Naive thymus-derived CD4-positive, alpha-beta T cell (primary cell): ENCODE data around the gene BIRC7. TPM values are rescaled to one million over a fixed set of nuclear protein-coding genes. Genes with fewer than 3 reads are reported as not detected.
A peak's percentile ranks its signal among the peaks of the same experiment; 100 is the strongest.

ENCODE experiments used
- ATAC-seq: fragments of 150-1000 bp; cut with Tn5 transposase; 2 replicates; pipeline ENCODE4 v1.10.0; 2021; ENCODE audit warnings: mild to moderate bottlenecking, moderate library complexity
- CTCF ChIA-PET: fragments of 350-600 bp; sonication (Branson Sonifier 250); formaldehyde crosslinking; loops from one replicate; lab custom pipeline; 2021; ENCODE audit warnings: antibody characterized with exemption; lab: Charles Lee
- POLR2A ChIA-PET: fragments of 350-600 bp; sonication (Branson Sonifier 250); formaldehyde crosslinking; loops from one replicate; lab custom pipeline; 2021; ENCODE audit warnings: antibody characterized with exemption, inconsistent platforms; lab: Charles Lee
- DNase-seq, 9 donors: peaks; one replicate each; pipeline versions ENCODE4 v3.0.0 to v3.0.0-alpha.2; 2020 to 2022; ENCODE audit warnings: mixed read lengths in 1 of 9
- H3K27ac ChIP-seq: one replicate; pipeline ENCODE4 v1.7.0; 2013; ENCODE audit warnings: mild to moderate bottlenecking, low read depth, low read length, moderate library complexity
- H3K27me3 ChIP-seq, 2 donors: one replicate each; pipeline ENCODE4 v1.7.0; 2013; ENCODE audit warnings: low read length in 2 of 2, mild to moderate bottlenecking in 2 of 2, moderate library complexity in 2 of 2; ENCODE audit not compliant: control insufficient read depth in 2 of 2, insufficient read depth in 2 of 2
- H3K36me3 ChIP-seq, 3 experiments: 1 replicate in 2 of 3; 2 replicates in 1 of 3; pipeline ENCODE4 v1.7.0; 2013; ENCODE audit warnings: low read length in 3 of 3, mild to moderate bottlenecking in 3 of 3, moderate library complexity in 1 of 3; ENCODE audit not compliant: insufficient read depth in 3 of 3, control insufficient read depth in 2 of 3
- H3K4me1 ChIP-seq, 2 donors: one replicate each; pipeline ENCODE4 v1.7.0; 2013; ENCODE audit warnings: low read length in 2 of 2, mild to moderate bottlenecking in 2 of 2, moderate library complexity in 1 of 2; ENCODE audit not compliant: control insufficient read depth in 2 of 2, insufficient read depth in 2 of 2
- H3K4me3 ChIP-seq: 2 replicates; pipeline ENCODE4 v1.7.0; 2013; ENCODE audit warnings: mild to moderate bottlenecking, low read length
- H3K9me3 ChIP-seq, 3 experiments: 1 replicate in 2 of 3; 2 replicates in 1 of 3; pipeline ENCODE4 v1.7.0; 2013; ENCODE audit warnings: low read length in 3 of 3; ENCODE audit not compliant: control insufficient read depth in 2 of 3
- H3K27ac Mint-ChIP-seq, 9 donors: one replicate each; pipeline ENCODE4 v1.8.0; 2020 to 2022; ENCODE audit warnings: mixed read lengths in 9 of 9, mild to moderate bottlenecking in 8 of 9, moderate library complexity in 5 of 9, inconsistent platforms in 2 of 9
- H3K27me3 Mint-ChIP-seq, 5 donors: one replicate each; pipeline ENCODE4 v1.8.0; 2021 to 2022; ENCODE audit warnings: mixed read lengths in 5 of 5, mild to moderate bottlenecking in 1 of 5
- H3K36me3 Mint-ChIP-seq, 5 donors: one replicate each; pipeline ENCODE4 v1.8.0; 2020 to 2022; ENCODE audit warnings: mixed read lengths in 5 of 5, mild to moderate bottlenecking in 3 of 5, inconsistent platforms in 1 of 5
- H3K4me1 Mint-ChIP-seq, 7 donors: one replicate each; pipeline ENCODE4 v1.8.0; 2020 to 2022; ENCODE audit warnings: mixed read lengths in 7 of 7, mild to moderate bottlenecking in 3 of 7, inconsistent platforms in 1 of 7
- H3K4me3 Mint-ChIP-seq, 10 donors: one replicate each; pipeline ENCODE4 v1.8.0; 2020 to 2022; ENCODE audit warnings: mild to moderate bottlenecking in 10 of 10, mixed read lengths in 10 of 10, moderate library complexity in 6 of 10, inconsistent platforms in 2 of 10
- H3K9me3 Mint-ChIP-seq, 11 donors: one replicate each; pipeline ENCODE4 v1.8.0; 2020 to 2022; ENCODE audit warnings: mixed read lengths in 11 of 11, mild to moderate bottlenecking in 4 of 11, inconsistent platforms in 1 of 11, moderate library complexity in 1 of 11
- intact Hi-C, 2 donors: fragments of 100-400 bp; cut with micrococcal nuclease; formaldehyde crosslinking; loops; one replicate each; pipeline ENCODE4 v1.15.1; 2023
- polyA plus RNA-seq, 2 donors: library from polyadenylated mRNA; unstranded; fragments of 300-500 nt; fragmentation: Illumina TruSeq; gene quantifications; one replicate each; pipeline ENCODE4 v1.2.3, GENCODE V29; 2021
- total RNA-seq, 6 experiments: library from RNA in 5 of 6; stranded (reverse) in 5 of 6; gene quantifications; 1 replicate in 5 of 6; 2 replicates in 1 of 6; pipeline ENCODE4 v1.2.3 and lab custom pipeline; 2021 to 2026

Gene BIRC7
- total RNA-seq, result not detected
- not detected for polyA plus RNA-seq
- not detected for total RNA-seq (lab: John Stamatoyannopoulos, UW)

- DNase-seq, result peak in 1 of 9 donors; percentile 27
- peaks cover 0 to 4% of the 10 kb centered on the region in 2 donors for H3K4me1 ChIP-seq
- CTCF ChIA-PET, result interaction anchor here (3.8 kb wide), 1 partner anchor 12 kb away, joined by 31 read pairs; no protein-coding TSS in a partner anchor
Observed at GRCh38 chr20:63235399-63235983, at the start of gene BIRC7. BIRC7 (plus strand) TSS chr20:63235905; CDS start chr20:63236097, 192 bp downstream.

GRCh38 chr20:63186084-63186483, 49.6 kb upstream of the BIRC7 start:
- no peak overlapping the region for H3K27ac Mint-ChIP-seq
- DNase-seq (no peak), ATAC-seq (no peak)
- intact Hi-C loops, result no loop called here
- H3K4me1 ChIP-seq, result no peaks in the 10 kb centered on the region
- peaks cover 0 to 11% (median 6%) of the 10 kb centered on the region in 5 donors for H3K27me3 Mint-ChIP-seq
- ChIA-PET POLR2A (no interaction called here), CTCF (no interaction called here)
- H3K36me3 ChIP-seq, result no peaks in the 10 kb centered on the region
- no peak overlapping the region for H3K27ac ChIP-seq
- H3K4me3 Mint-ChIP-seq, result no peak overlapping the region
- peaks cover 0 to 4% (median 0%) of the 10 kb centered on the region in 7 donors for H3K4me1 Mint-ChIP-seq
- no peaks in the 10 kb centered on the region for H3K36me3 Mint-ChIP-seq
- H3K9me3 ChIP-seq, result no peaks in the 10 kb centered on the region
- no peak overlapping the region for H3K4me3 ChIP-seq
- no peaks in the 10 kb centered on the region for H3K27me3 ChIP-seq
- peaks cover 0 to 9% (median 0%) of the 10 kb centered on the region in 11 donors for H3K9me3 Mint-ChIP-seq

More at GRCh38 chr20:63235399-63235983, at the start of gene BIRC7:
- peaks cover 10 to 25% (median 19%) of the 10 kb centered on the region in 5 donors for H3K27me3 Mint-ChIP-seq
- Histone ChIP-seq H3K36me3 (no peaks in the 10 kb centered on the region), H3K4me3 (no peak within 1 kb of the TSS), H3K27me3 (no peaks in the 10 kb centered on the region), H3K27ac (no peak within 1 kb of the TSS), H3K9me3 (no peaks in the 10 kb centered on the region)
- H3K9me3 Mint-ChIP-seq, result no peaks in the 10 kb centered on the region
- H3K36me3 Mint-ChIP-seq, result no peaks in the 10 kb centered on the region
- POLR2A ChIA-PET, result no interaction called here
- H3K27ac Mint-ChIP-seq, result peak within 1 kb of the TSS in 4 of 9 donors; percentile 28 to 79 (median 66)
- intact Hi-C loops, result no loop called here
- peak within 1 kb of the TSS in 5 of 10 donors; percentile 7 to 71 (median 54) for H3K4me3 Mint-ChIP-seq
- H3K4me1 Mint-ChIP-seq, result peaks cover 0 to 13% (median 3%) of the 10 kb centered on the region in 7 donors
- ATAC-seq, result no peak

- ChIA-PET CTCF (no interaction called here), POLR2A (no interaction called here)
- ATAC-seq (no peak), DNase-seq (no peak)
- peaks cover 0 to 9% (median 2%) of the 10 kb centered on the region in 5 donors for H3K27me3 Mint-ChIP-seq
- Histone ChIP-seq H3K4me1 (no peaks in the 10 kb centered on the region), H3K36me3 (no peaks in the 10 kb centered on the region), H3K4me3 (no peak overlapping the region), H3K27me3 (no peaks in the 10 kb centered on the region), H3K27ac (no peak overlapping the region), H3K9me3 (no peaks in the 10 kb centered on the region)
- peaks cover 0 to 9% (median 0%) of the 10 kb centered on the region in 11 donors for H3K9me3 Mint-ChIP-seq
- H3K27ac Mint-ChIP-seq, result no peak overlapping the region
- intact Hi-C loops, result no loop called here
- peaks cover 0 to 4% (median 0%) of the 10 kb centered on the region in 7 donors for H3K4me1 Mint-ChIP-seq
- no peaks in the 10 kb centered on the region for H3K36me3 Mint-ChIP-seq
- no peak overlapping the region for H3K4me3 Mint-ChIP-seq
Observed at GRCh38 chr20:63186528-63187316, 49.0 kb upstream of the BIRC7 start.

GRCh38 chr20:63187338-63188158, 48.2 kb upstream of the BIRC7 start:
- no peaks in the 10 kb centered on the region for H3K36me3 ChIP-seq
- H3K27ac ChIP-seq, result no peak overlapping the region
- no peak for DNase-seq
- ChIA-PET POLR2A (no interaction called here), CTCF (no interaction called here)
- H3K4me3 ChIP-seq, result no peak overlapping the region
- no peak for ATAC-seq
- Mint-ChIP-seq H3K4me1 (peaks cover 0 to 4% (median 0%) of the 10 kb centered on the region in 7 donors), H3K36me3 (no peaks in the 10 kb centered on the region), H3K27ac (no peak overlapping the region), H3K9me3 (peaks cover 0 to 9% (median 0%) of the 10 kb centered on the region in 11 donors), H3K4me3 (no peak overlapping the region), H3K27me3 (peaks cover 0 to 2% (median 0%) of the 10 kb centered on the region in 5 donors)
- intact Hi-C loops, result no loop called here
- H3K9me3 ChIP-seq, result no peaks in the 10 kb centered on the region
- no peaks in the 10 kb centered on the region for H3K27me3 ChIP-seq
- H3K4me1 ChIP-seq, result no peaks in the 10 kb centered on the region

- POLR2A ChIA-PET, result no interaction called here
- Histone ChIP-seq H3K4me3 (no peak overlapping the region), H3K27ac (no peak overlapping the region), H3K27me3 (no peaks in the 10 kb centered on the region), H3K9me3 (no peaks in the 10 kb centered on the region), H3K4me1 (no peaks in the 10 kb centered on the region), H3K36me3 (no peaks in the 10 kb centered on the region)
- H3K4me1 Mint-ChIP-seq, result peaks cover 0 to 4% (median 0%) of the 10 kb centered on the region in 7 donors
- ATAC-seq (no peak), DNase-seq (no peak)
- no peak overlapping the region for H3K27ac Mint-ChIP-seq
- CTCF ChIA-PET, result no interaction called here
- H3K36me3 Mint-ChIP-seq, result no peaks in the 10 kb centered on the region
- no peaks in the 10 kb centered on the region for H3K27me3 Mint-ChIP-seq
- peaks cover 0 to 9% (median 0%) of the 10 kb centered on the region in 11 donors for H3K9me3 Mint-ChIP-seq
- no peak overlapping the region for H3K4me3 Mint-ChIP-seq
- intact Hi-C loops, result no loop called here
Observed at GRCh38 chr20:63188159-63188442, 47.6 kb upstream of the BIRC7 start.

- POLR2A ChIA-PET, result no interaction called here
- Mint-ChIP-seq H3K36me3 (no peaks in the 10 kb centered on the region), H3K4me1 (peaks cover 0 to 4% (median 0%) of the 10 kb centered on the region in 7 donors), H3K4me3 (no peak overlapping the region), H3K27me3 (no peaks in the 10 kb centered on the region), H3K27ac (no peak overlapping the region), H3K9me3 (peaks cover 0 to 9% (median 0%) of the 10 kb centered on the region in 11 donors)
- Histone ChIP-seq H3K27me3 (no peaks in the 10 kb centered on the region), H3K4me1 (no peaks in the 10 kb centered on the region), H3K36me3 (no peaks in the 10 kb centered on the region), H3K9me3 (no peaks in the 10 kb centered on the region), H3K27ac (no peak overlapping the region), H3K4me3 (no peak overlapping the region)
- no peak for DNase-seq
- intact Hi-C loops, result no loop called here
- ATAC-seq, result no peak
- CTCF ChIA-PET, result no interaction called here
Observed at GRCh38 chr20:63188641-63189321, 46.9 kb upstream of the BIRC7 start.
